T-cell (primary cell): ENCODE data around the gene FMO2. TPM values are rescaled to one million over a fixed set of nuclear protein-coding genes. Genes with fewer than 3 reads are reported as not detected.

Source experiments
- ATAC-seq, 4 experiments: fragments of 200-7000 bp in 3 of 4; fragments of 150-1000 bp in 1 of 4; cut with Tn5 transposase; replicated peaks in 1 of 4; 1 replicate in 3 of 4; 2 replicates in 1 of 4; pipeline ENCODE4 v1.10.0; 2021; ENCODE audit warnings: moderate library complexity in 3 of 4, mild to moderate bottlenecking in 2 of 4, moderate number of reproducible peaks in 1 of 4
- CTCF ChIA-PET, 2 donors: fragments of 300-600 bp; sonication (Branson Sonifier 250); formaldehyde crosslinking; loops; one replicate each; lab custom pipeline; 2022; ENCODE audit warnings: antibody characterized with exemption in 2 of 2; lab: Charles Lee
- POLR2A ChIA-PET, 2 donors: fragments of 300-600 bp; sonication (Branson Sonifier 250); formaldehyde crosslinking; loops; one replicate each; lab custom pipeline; 2022; ENCODE audit warnings: antibody characterized with exemption in 2 of 2; lab: Charles Lee
- DNase-seq, 35 experiments: peaks; one replicate each; pipeline versions ENCODE4 v3.0.0 to v3.0.0-alpha.2; 2013 to 2023
- H3K27ac ChIP-seq: one replicate; pipeline ENCODE4 v1.5.1; 2013; ENCODE audit warnings: low read length
- H3K27me3 ChIP-seq, 2 experiments: replicated peaks in 1 of 2; 1 replicate in 1 of 2; 2 replicates in 1 of 2; pipeline versions ENCODE4 v1.6.1 to v1.7.0; 2013; ENCODE audit warnings: low read length in 1 of 2, mixed read lengths in 1 of 2; ENCODE audit not compliant: control insufficient read depth in 2 of 2, insufficient read depth in 2 of 2; ENCODE audit errors: extremely low read depth in 1 of 2
- H3K36me3 ChIP-seq, 2 donors: 1 replicate in 1 of 2; 2 replicates in 1 of 2; pipeline versions ENCODE4 v1.6.1 to v1.7.0; 2013; ENCODE audit warnings: low read length in 1 of 2; ENCODE audit not compliant: control insufficient read depth in 2 of 2, insufficient read depth in 1 of 2; ENCODE audit errors: extremely low read depth in 1 of 2
- H3K4me1 ChIP-seq, 2 experiments: 1 replicate in 1 of 2; 2 replicates in 1 of 2; pipeline versions ENCODE4 v1.6.1 to v1.7.0; 2013; ENCODE audit warnings: low read length in 2 of 2, mixed read lengths in 1 of 2; ENCODE audit not compliant: insufficient read depth in 2 of 2, control insufficient read depth in 1 of 2; ENCODE audit errors: extremely low read depth in 1 of 2
- H3K4me3 ChIP-seq, 2 donors: 1 replicate in 1 of 2; 2 replicates in 1 of 2; pipeline versions ENCODE4 v1.5.1 to v1.7.0; 2013; ENCODE audit warnings: mild to moderate bottlenecking in 2 of 2, low read length in 1 of 2, moderate library complexity in 1 of 2; ENCODE audit not compliant: control insufficient read depth in 1 of 2; ENCODE audit errors: extremely low read depth in 1 of 2
- H3K9me3 ChIP-seq: 2 replicates; pipeline ENCODE4 v1.7.0; 2013
- H3K27ac Mint-ChIP-seq, 2 donors: one replicate each; pipeline ENCODE4 v1.8.0; 2020 to 2021; ENCODE audit warnings: mild to moderate bottlenecking in 2 of 2, mixed read lengths in 2 of 2
- H3K27me3 Mint-ChIP-seq, 2 donors: one replicate each; pipeline ENCODE4 v1.8.0; 2021 to 2022; ENCODE audit warnings: mixed read lengths in 2 of 2
- H3K36me3 Mint-ChIP-seq: one replicate; pipeline ENCODE4 v1.8.0; 2021; ENCODE audit warnings: mixed read lengths
- H3K4me1 Mint-ChIP-seq, 3 donors: one replicate each; pipeline ENCODE4 v1.8.0; 2020 to 2022; ENCODE audit warnings: mixed read lengths in 3 of 3, mild to moderate bottlenecking in 1 of 3
- H3K4me3 Mint-ChIP-seq, 3 donors: one replicate each; pipeline ENCODE4 v1.8.0; 2020 to 2022; ENCODE audit warnings: mild to moderate bottlenecking in 3 of 3, mixed read lengths in 3 of 3, moderate library complexity in 3 of 3
- H3K9me3 Mint-ChIP-seq, 3 donors: one replicate each; pipeline ENCODE4 v1.8.0; 2020 to 2022; ENCODE audit warnings: mixed read lengths in 3 of 3
- WGBS: methylation state at CpG from one replicate; pipeline ENCODE4 v1.1.5; 2013; ENCODE audit warnings: missing lambda C conversion rate; ENCODE audit not compliant: insufficient coverage; 5-methylcytosine and 5-hydroxymethylcytosine counted together
- total RNA-seq, 35 experiments: library from RNA in 6 of 35; stranded (reverse) in 6 of 35; fragments of 120-200 nt in 1 of 35; gene quantifications; one replicate each; pipeline versions ENCODE4 v1.2.1 to v1.2.4 and lab custom pipeline; 2013 to 2026

The FMO2 gene
- total RNA-seq, 5 donors from 2014 or later (not counting 1 experiment from before 2014, with no cell fraction given), result 0.38 to 0.82 (median 0.70) TPM; not detected in 2

DNA sequence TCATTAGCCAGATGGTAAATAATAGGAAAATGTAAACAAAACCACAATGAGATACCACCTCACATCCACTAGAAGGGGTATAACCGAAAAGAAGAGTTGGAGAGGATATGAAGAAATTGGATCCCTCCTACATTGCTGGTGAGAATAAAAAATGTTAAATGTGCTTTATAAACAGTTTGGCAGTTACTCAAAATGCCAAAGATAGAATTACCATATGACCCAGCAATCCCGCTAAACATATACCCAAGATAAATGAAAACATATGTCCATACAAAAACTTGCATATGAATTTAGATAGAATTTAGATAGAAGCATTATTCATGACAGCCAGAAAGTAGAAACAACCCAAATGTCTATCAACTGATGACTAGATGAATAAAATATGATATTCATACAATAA, 4.4 kb upstream of the FMO2 start:
- Mint-ChIP-seq H3K27me3 (peaks cover 21 to 23% of the 10 kb centered on the region in 2 donors), H3K4me3 (no peak overlapping the region), H3K9me3 (no peaks in the 10 kb centered on the region), H3K36me3 (no peaks in the 10 kb centered on the region), H3K27ac (no peak overlapping the region), H3K4me1 (no peaks in the 10 kb centered on the region)
- ATAC-seq (no peak), DNase-seq (no peak)
- POLR2A ChIA-PET, result no interaction called here
- Histone ChIP-seq H3K27ac (no peak overlapping the region), H3K4me3 (no peak overlapping the region), H3K36me3 (no peaks in the 10 kb centered on the region), H3K27me3 (no peaks in the 10 kb centered on the region), H3K9me3 (no peaks in the 10 kb centered on the region), H3K4me1 (no peaks in the 10 kb centered on the region)
- CTCF ChIA-PET, result no interaction called here
- no CpG with 5 or more reads among the region's 2 CpGs for WGBS

DNA sequence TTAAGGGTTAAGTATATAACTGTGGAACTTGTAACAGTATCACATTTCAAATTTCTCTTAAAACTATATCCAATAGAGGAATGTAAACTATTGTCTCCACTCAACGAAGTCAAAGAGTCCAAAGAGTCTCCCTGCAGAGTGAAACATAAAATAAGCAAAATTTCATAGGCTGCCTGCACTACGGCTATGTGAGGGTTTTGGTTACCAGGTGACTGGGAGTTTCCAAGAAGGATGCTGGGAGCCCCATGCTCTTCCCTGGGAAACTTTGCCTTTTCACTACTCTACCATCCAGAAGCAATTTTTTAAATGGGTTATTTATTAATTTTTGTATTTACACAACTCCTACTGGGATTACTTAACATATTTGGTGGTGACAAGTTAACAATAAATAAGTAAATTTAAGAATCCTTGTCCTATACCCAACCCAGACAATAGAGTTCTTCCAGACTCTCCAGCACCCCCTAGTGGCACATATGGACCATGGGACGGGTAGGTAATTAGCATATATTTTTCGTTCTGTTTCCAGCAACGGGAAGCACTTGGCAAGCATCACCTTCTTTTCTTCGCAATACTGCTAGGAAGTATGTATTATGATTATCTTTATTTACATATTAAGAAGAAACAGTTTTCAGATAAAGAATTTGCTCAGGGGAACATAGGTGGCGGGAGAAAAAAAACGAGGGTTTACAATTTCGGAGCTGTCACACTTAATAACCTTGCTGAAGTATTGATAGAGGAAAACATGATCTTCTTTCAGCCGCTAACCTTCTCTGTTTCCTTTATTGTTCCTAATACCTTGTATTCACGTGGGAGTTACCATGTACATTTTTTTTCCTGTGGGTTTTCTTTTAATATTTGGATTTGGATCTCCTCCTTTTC, 3.5 kb downstream of the FMO2 start:
- ChIA-PET CTCF (interaction anchor here in 1 of 2 donors (0.8 to 1.8 kb wide), 2 partner anchors 125 kb away, joined by 4 to 5 read pairs; partner anchors contain the start of gene FMO4), POLR2A (no interaction called here)
- Histone ChIP-seq H3K27ac (no peak overlapping the region), H3K4me3 (no peak overlapping the region), H3K36me3 (no peaks in the 10 kb centered on the region), H3K9me3 (no peaks in the 10 kb centered on the region), H3K27me3 (no peaks in the 10 kb centered on the region), H3K4me1 (no peaks in the 10 kb centered on the region)
- no peak overlapping the region for H3K27ac Mint-ChIP-seq
- H3K4me1 Mint-ChIP-seq, result no peaks in the 10 kb centered on the region
- ATAC-seq, result peak in 2 of 4 experiments; percentile 37 to 48
- H3K36me3 Mint-ChIP-seq, result no peaks in the 10 kb centered on the region
- peaks cover 11 to 14% of the 10 kb centered on the region in 2 donors for H3K27me3 Mint-ChIP-seq
- H3K4me3 Mint-ChIP-seq, result no peak overlapping the region
- no CpG with 5 or more reads among the region's 11 CpGs for WGBS
- H3K9me3 Mint-ChIP-seq, result no peaks in the 10 kb centered on the region
- DNase-seq, result peak in 25 of 35 experiments; percentile 0 to 50 (median 12)

DNA sequence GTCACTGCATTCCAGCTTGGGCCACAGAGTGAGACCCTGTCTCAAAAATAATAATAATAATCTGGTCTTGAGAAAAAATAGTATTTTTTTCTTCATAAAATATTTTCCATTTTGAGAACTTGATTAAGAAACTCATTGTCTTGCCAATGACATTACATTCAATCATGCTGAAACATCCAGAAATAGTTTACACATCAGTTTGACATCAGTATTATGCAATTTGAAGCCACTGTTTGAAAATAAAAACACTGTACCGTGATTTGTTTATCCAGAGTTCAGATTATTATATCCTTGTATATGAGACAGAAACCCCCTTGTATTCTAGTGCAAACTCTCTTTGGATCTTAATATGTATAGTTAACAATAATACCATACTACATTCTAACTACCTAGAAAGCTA, 6.9 kb downstream of the FMO2 start:
- H3K9me3 ChIP-seq, result no peaks in the 10 kb centered on the region
- H3K9me3 Mint-ChIP-seq, result no peaks in the 10 kb centered on the region

DNA sequence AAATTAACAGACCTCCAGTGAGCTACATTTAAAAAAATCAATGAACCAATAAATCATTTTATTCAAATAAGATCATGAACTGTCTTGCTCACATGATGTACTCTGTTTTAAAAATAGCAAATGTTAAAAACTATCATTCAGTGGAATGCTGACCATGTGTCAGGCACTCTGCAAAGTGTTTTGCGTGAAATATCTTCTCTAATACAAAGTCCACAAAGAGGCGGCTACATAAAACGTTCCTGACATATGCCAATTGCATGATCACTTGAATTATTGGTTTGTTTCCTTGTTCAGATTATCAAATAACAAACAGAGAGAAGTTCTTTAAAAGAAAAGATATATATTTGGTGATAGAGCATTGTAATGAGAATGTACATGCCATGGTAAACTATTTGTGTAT, 10.7 kb downstream of the FMO2 start:
- Mint-ChIP-seq H3K27ac (no peak overlapping the region), H3K36me3 (no peaks in the 10 kb centered on the region), H3K4me3 (no peak overlapping the region), H3K9me3 (no peaks in the 10 kb centered on the region), H3K4me1 (no peaks in the 10 kb centered on the region), H3K27me3 (peaks cover 0 to 3% of the 10 kb centered on the region in 2 donors)
- Histone ChIP-seq H3K36me3 (no peaks in the 10 kb centered on the region), H3K4me3 (no peak overlapping the region), H3K27me3 (no peaks in the 10 kb centered on the region), H3K27ac (no peak overlapping the region), H3K4me1 (no peaks in the 10 kb centered on the region), H3K9me3 (no peaks in the 10 kb centered on the region)
- DNase-seq (no peak), ATAC-seq (no peak)
- POLR2A ChIA-PET, result no interaction called here
- WGBS, result no CpG with 5 or more reads among the region's 3 CpGs
- CTCF ChIA-PET, result no interaction called here

More for the DNA sequence above, 6.9 kb downstream of the FMO2 start:
- no peak for DNase-seq
- no peak overlapping the region for H3K4me3 Mint-ChIP-seq
- no peak overlapping the region for H3K4me3 ChIP-seq
- H3K4me1 Mint-ChIP-seq, result no peaks in the 10 kb centered on the region
- CTCF ChIA-PET, result no interaction called here
- no peaks in the 10 kb centered on the region for H3K36me3 ChIP-seq
- no CpG with 5 or more reads among the region's 1 CpG for WGBS
- peaks cover 3 to 5% of the 10 kb centered on the region in 2 donors for H3K27me3 Mint-ChIP-seq
- no peak overlapping the region for H3K27ac ChIP-seq
- no peaks in the 10 kb centered on the region for H3K27me3 ChIP-seq
- POLR2A ChIA-PET, result no interaction called here
- H3K27ac Mint-ChIP-seq, result no peak overlapping the region
- no peak for ATAC-seq
- H3K36me3 Mint-ChIP-seq, result no peaks in the 10 kb centered on the region
- no peaks in the 10 kb centered on the region for H3K4me1 ChIP-seq

DNA sequence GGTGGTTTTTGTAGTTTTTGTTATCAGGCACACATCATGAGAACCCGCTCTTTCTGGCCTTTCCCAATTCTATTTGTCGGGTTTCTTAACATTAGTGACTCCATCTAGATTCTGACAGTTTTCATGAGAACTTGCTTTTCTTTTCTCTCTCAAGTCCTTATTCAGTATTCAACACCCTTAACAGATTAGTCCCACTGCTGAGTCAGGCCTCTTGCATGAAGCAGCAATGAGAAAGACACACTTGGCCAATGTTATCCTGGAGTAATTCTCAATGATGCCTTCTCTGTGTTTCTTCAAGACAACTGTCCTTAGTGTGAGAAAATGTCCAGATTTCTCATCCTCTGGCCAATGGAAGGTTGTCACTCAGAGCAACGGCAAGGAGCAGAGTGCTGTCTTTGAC, 11.3 kb downstream of the FMO2 start:
- ChIA-PET CTCF (no interaction called here), POLR2A (no interaction called here)
- Mint-ChIP-seq H3K4me3 (no peak overlapping the region), H3K9me3 (no peaks in the 10 kb centered on the region), H3K27ac (no peak overlapping the region), H3K4me1 (no peaks in the 10 kb centered on the region), H3K36me3 (no peaks in the 10 kb centered on the region), H3K27me3 (peaks cover 2 to 3% of the 10 kb centered on the region in 2 donors)
- no peaks in the 10 kb centered on the region for H3K27me3 ChIP-seq
- DNase-seq, result no peak
- ATAC-seq, result no peak
- H3K9me3 ChIP-seq, result no peaks in the 10 kb centered on the region
- H3K4me3 ChIP-seq, result no peak overlapping the region
- no peaks in the 10 kb centered on the region for H3K4me1 ChIP-seq
- WGBS, result 83% methylated on average over 1 of the region's 3 CpGs
- no peaks in the 10 kb centered on the region for H3K36me3 ChIP-seq
- no peak overlapping the region for H3K27ac ChIP-seq

DNA sequence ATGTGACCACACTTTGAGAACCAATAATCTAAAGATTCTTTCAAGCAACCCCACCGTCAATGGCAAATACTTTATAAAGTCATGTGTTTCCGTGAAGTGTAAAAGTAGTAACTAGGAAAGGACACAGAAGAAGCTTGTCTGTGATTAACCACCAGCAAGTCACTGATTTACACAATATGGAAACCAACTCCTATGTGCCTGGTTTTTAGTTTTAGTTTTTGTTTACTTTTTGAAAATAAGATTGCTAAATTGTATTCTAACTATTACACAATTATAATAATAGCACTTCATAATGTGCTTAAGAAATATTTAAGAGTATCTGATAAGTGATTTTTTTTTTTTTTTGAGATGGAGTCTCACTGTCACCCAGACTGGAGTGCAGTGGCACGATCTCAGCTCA, 13.0 kb downstream of the FMO2 start:
- no peak overlapping the region for H3K4me3 ChIP-seq
- no peak overlapping the region for H3K4me3 Mint-ChIP-seq
- POLR2A ChIA-PET, result no interaction called here
- no peaks in the 10 kb centered on the region for H3K36me3 ChIP-seq
- no peak overlapping the region for H3K27ac ChIP-seq
- H3K27me3 Mint-ChIP-seq, result peaks cover 5% of the 10 kb centered on the region in 2 donors
- WGBS, result no CpG with 5 or more reads among the region's 3 CpGs
- no peak for DNase-seq
- no peaks in the 10 kb centered on the region for H3K4me1 ChIP-seq
- no peaks in the 10 kb centered on the region for H3K4me1 Mint-ChIP-seq
- H3K9me3 Mint-ChIP-seq, result no peaks in the 10 kb centered on the region
- no peaks in the 10 kb centered on the region for H3K9me3 ChIP-seq
- CTCF ChIA-PET, result interaction anchor here in 1 of 2 donors (0.7 kb wide), 1 partner anchor 116 kb away, joined by 3 read pairs; the partner anchor contains the start of gene FMO4
- no peaks in the 10 kb centered on the region for H3K27me3 ChIP-seq
- no peak overlapping the region for H3K27ac Mint-ChIP-seq
- ATAC-seq, result no peak
- no peaks in the 10 kb centered on the region for H3K36me3 Mint-ChIP-seq
